Measurements from ENCODE around the gene TLR5. TPM values are rescaled to one million over a fixed set of nuclear protein-coding genes. Genes with fewer than 3 reads are reported as not detected.

The TLR5 gene
- total RNA-seq, 1 experiment from 2014 or later = 0.21 TPM

DNA sequence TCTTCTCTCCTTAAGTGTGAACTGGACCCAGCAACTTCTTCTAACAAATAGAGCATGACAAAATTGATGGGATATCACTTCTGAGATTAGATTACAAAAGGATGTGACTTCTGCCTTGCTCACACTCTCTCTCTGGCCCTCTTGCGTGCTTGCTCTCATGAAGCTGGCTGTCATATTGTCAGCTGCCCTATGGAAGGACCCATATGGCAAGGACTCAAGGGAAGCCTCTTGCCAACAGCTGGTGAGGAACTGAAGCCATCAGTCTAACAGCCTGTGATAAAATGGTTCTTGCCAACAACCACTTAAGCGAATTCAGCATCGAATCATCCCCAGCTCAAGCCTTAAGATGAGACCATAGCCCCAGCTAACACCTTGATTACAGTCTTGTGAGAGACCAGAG, 4.8 kb upstream of the TLR5 start:
- intact Hi-C loops (cut with micrococcal nuclease; ENCODE audit: unreplicated experiment) = loop anchor here (10.0 kb wide), 1 partner anchor 237 kb away; no protein-coding TSS in a partner anchor
- Histone ChIP-seq H3K27ac (ENCODE audit: low read length) (no peak overlapping the region), H3K9me3 (ENCODE audit: control insufficient read depth, insufficient read depth, low read depth, low read length) (peaks cover 9% of the 10 kb centered on the region; the same call in 1 of the 2 replicates), H3K36me3 (ENCODE audit: control insufficient read depth, insufficient read depth, low read length) (no peaks in the 10 kb centered on the region), H3K4me1 (ENCODE audit: control insufficient read depth, insufficient read depth, low read length) (peaks cover 5% of the 10 kb centered on the region; the same call in 1 of the 2 replicates), H3K27me3 (ENCODE audit: control insufficient read depth, insufficient read depth, low read length) (peaks cover 4% of the 10 kb centered on the region), H3K4me3 (ENCODE audit: low read depth in 2 of 2, low read length in 2 of 2) (no peak overlapping the region)
- ChIA-PET CTCF (no interaction called here), POLR2A (no interaction called here)
- ATAC-seq = no peak
- no TSS peak for BruUV-seq (replicated peaks)
- no peak for DNase-seq (ENCODE audit: low read depth, low spot score)
- in situ Hi-C loops (cut with HindIII; ENCODE audit: low pct_unique_long_range_greater_than_20kb, low sequenced_read_pairs) = no loop called here
- no peak for TF ChIP-seq POLR2AphosphoS5 (IDR thresholded peaks at IDR 0.05; ENCODE audit: low read depth, low read length)
- TF ChIP-seq TCF7L2 (IDR thresholded peaks at IDR 0.05; ENCODE audit: low read depth, low read length) = no peak
- TF ChIP-seq, protein P1, sequence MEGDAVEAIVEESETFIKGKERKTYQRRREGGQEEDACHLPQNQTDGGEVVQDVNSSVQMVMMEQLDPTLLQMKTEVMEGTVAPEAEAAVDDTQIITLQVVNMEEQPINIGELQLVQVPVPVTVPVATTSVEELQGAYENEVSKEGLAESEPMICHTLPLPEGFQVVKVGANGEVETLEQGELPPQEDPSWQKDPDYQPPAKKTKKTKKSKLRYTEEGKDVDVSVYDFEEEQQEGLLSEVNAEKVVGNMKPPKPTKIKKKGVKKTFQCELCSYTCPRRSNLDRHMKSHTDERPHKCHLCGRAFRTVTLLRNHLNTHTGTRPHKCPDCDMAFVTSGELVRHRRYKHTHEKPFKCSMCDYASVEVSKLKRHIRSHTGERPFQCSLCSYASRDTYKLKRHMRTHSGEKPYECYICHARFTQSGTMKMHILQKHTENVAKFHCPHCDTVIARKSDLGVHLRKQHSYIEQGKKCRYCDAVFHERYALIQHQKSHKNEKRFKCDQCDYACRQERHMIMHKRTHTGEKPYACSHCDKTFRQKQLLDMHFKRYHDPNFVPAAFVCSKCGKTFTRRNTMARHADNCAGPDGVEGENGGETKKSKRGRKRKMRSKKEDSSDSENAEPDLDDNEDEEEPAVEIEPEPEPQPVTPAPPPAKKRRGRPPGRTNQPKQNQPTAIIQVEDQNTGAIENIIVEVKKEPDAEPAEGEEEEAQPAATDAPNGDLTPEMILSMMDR (IDR thresholded peaks at IDR 0.05) = no peak
- TF ChIP-seq, protein P2, sequence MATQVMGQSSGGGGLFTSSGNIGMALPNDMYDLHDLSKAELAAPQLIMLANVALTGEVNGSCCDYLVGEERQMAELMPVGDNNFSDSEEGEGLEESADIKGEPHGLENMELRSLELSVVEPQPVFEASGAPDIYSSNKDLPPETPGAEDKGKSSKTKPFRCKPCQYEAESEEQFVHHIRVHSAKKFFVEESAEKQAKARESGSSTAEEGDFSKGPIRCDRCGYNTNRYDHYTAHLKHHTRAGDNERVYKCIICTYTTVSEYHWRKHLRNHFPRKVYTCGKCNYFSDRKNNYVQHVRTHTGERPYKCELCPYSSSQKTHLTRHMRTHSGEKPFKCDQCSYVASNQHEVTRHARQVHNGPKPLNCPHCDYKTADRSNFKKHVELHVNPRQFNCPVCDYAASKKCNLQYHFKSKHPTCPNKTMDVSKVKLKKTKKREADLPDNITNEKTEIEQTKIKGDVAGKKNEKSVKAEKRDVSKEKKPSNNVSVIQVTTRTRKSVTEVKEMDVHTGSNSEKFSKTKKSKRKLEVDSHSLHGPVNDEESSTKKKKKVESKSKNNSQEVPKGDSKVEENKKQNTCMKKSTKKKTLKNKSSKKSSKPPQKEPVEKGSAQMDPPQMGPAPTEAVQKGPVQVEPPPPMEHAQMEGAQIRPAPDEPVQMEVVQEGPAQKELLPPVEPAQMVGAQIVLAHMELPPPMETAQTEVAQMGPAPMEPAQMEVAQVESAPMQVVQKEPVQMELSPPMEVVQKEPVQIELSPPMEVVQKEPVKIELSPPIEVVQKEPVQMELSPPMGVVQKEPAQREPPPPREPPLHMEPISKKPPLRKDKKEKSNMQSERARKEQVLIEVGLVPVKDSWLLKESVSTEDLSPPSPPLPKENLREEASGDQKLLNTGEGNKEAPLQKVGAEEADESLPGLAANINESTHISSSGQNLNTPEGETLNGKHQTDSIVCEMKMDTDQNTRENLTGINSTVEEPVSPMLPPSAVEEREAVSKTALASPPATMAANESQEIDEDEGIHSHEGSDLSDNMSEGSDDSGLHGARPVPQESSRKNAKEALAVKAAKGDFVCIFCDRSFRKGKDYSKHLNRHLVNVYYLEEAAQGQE (IDR thresholded peaks at IDR 0.05; ENCODE audit: insufficient read depth in 1 of 2, low read depth in 2 of 2, low read length in 1 of 2) = no peak
- no peak for TF ChIP-seq SIN3A (IDR thresholded peaks at IDR 0.05; ENCODE audit: borderline replicate concordance, insufficient read depth, low read depth, low read length)

DNA sequence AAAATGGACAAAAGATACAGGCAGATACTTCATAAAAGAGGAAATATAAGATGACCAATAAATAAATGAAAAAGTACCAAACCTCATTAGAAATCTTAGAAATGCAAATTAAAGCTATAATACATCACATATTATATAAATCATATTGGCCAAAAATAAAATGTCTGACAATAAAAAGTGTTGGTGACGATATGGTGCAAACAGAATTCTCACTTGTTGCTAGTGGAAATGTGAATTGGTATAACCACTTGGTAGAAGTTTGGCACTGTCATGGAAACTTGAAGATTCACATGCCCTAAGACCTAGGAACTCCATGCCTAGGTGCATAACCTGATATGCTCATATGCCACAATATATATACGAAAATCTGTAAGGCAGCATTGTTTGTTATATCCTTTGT, 4.4 kb upstream of the TLR5 start:
- no TSS peak for BruUV-seq (replicated peaks)
- Histone ChIP-seq H3K27me3 (ENCODE audit: control insufficient read depth, insufficient read depth, low read length) (peaks cover 4% of the 10 kb centered on the region), H3K4me3 (ENCODE audit: low read depth in 2 of 2, low read length in 2 of 2) (no peak overlapping the region), H3K9me3 (ENCODE audit: control insufficient read depth, insufficient read depth, low read depth, low read length) (peaks cover 9% of the 10 kb centered on the region; the same call in 1 of the 2 replicates), H3K27ac (ENCODE audit: low read length) (no peak overlapping the region), H3K4me1 (ENCODE audit: control insufficient read depth, insufficient read depth, low read length) (peaks cover 5% of the 10 kb centered on the region; the same call in 1 of the 2 replicates), H3K36me3 (ENCODE audit: control insufficient read depth, insufficient read depth, low read length) (no peaks in the 10 kb centered on the region)
- ChIA-PET POLR2A (no interaction called here), CTCF (no interaction called here)
- intact Hi-C loops (cut with micrococcal nuclease; ENCODE audit: unreplicated experiment) = loop anchor here (10.0 kb wide), 1 partner anchor 237 kb away; no protein-coding TSS in a partner anchor
- in situ Hi-C loops (cut with HindIII; ENCODE audit: low pct_unique_long_range_greater_than_20kb, low sequenced_read_pairs) = no loop called here
- ATAC-seq (no peak), DNase-seq (ENCODE audit: low read depth, low spot score) (no peak)
- no peak for TF ChIP-seq POLR2AphosphoS5 (IDR thresholded peaks at IDR 0.05; ENCODE audit: low read depth, low read length)
- TF ChIP-seq, protein P2 (IDR thresholded peaks at IDR 0.05; ENCODE audit: insufficient read depth in 1 of 2, low read depth in 2 of 2, low read length in 1 of 2) = no peak
- TF ChIP-seq TCF7L2 (IDR thresholded peaks at IDR 0.05; ENCODE audit: low read depth, low read length) = no peak
- TF ChIP-seq SIN3A (IDR thresholded peaks at IDR 0.05; ENCODE audit: borderline replicate concordance, insufficient read depth, low read depth, low read length) = no peak
- TF ChIP-seq, protein P1 (IDR thresholded peaks at IDR 0.05) = no peak

All from Panc1 (cell line).